T-helper 22 cell (primary cell): ENCODE measurements around the gene SESTD1.

Experiments used
- DNase-seq: peaks from one replicate; pipeline ENCODE4 v3.0.0-alpha.2; 2020; ENCODE audit warnings: low read depth

Gene SESTD1

GRCh38 chr2:179264368-179265081 lies at the start of gene SESTD1:
SESTD1 (minus strand) TSS chr2:179264832; CDS start chr2:179191841, 72,991 bp downstream.
- peak; percentile 39 for DNase-seq

GRCh38 chr2:179313057-179313456 lies 48.4 kb upstream of the SESTD1 start:
- no peak for DNase-seq

GRCh38 chr2:179311101-179311500 lies 46.5 kb upstream of the SESTD1 start:
- no peak for DNase-seq

- no peak for DNase-seq
Measured at GRCh38 chr2:179307616-179308371, 43.2 kb upstream of the SESTD1 start.

GRCh38 chr2:179305125-179305524 lies 40.5 kb upstream of the SESTD1 start:
- no peak for DNase-seq

GRCh38 chr2:179304424-179304823 lies 39.8 kb upstream of the SESTD1 start:
- DNase-seq = no peak

GRCh38 chr2:179302764-179303571 lies 38.3 kb upstream of the SESTD1 start:
- DNase-seq = no peak

- DNase-seq = no peak
Measured at GRCh38 chr2:179302149-179302548, 37.5 kb upstream of the SESTD1 start.

GRCh38 chr2:179298666-179299065 lies 34.0 kb upstream of the SESTD1 start:
- no peak for DNase-seq

- DNase-seq = no peak
Measured at GRCh38 chr2:179297927-179298326, 33.3 kb upstream of the SESTD1 start.

GRCh38 chr2:179290329-179290728 lies 25.7 kb upstream of the SESTD1 start:
- no peak for DNase-seq

GRCh38 chr2:179285060-179285459 lies 20.4 kb upstream of the SESTD1 start:
- DNase-seq = no peak

GRCh38 chr2:179277429-179278196 lies 13.0 kb upstream of the SESTD1 start:
- DNase-seq = no peak

GRCh38 chr2:179275253-179276012 lies 10.8 kb upstream of the SESTD1 start:
- DNase-seq = no peak

GRCh38 chr2:179274749-179275148 lies 10.1 kb upstream of the SESTD1 start:
- DNase-seq = no peak

- no peak for DNase-seq
Measured at GRCh38 chr2:179273461-179273962, 8.9 kb upstream of the SESTD1 start.

- DNase-seq = no peak
Measured at GRCh38 chr2:179272406-179273192, 8.0 kb upstream of the SESTD1 start.

- DNase-seq = no peak
Measured at GRCh38 chr2:179270689-179271088, 6.1 kb upstream of the SESTD1 start.

GRCh38 chr2:179268277-179268925 lies 3.8 kb upstream of the SESTD1 start:
- no peak for DNase-seq

- DNase-seq = no peak
Measured at GRCh38 chr2:179266271-179266670, 1.6 kb upstream of the SESTD1 start.
